ENCODE measurements around the gene ADAMTSL4.
"Not testable (repeated sequence)": the region's sequence is repeated elsewhere in the genome, so short reads cannot be mapped to it uniquely, and the experiment has no call there.

DNA sequence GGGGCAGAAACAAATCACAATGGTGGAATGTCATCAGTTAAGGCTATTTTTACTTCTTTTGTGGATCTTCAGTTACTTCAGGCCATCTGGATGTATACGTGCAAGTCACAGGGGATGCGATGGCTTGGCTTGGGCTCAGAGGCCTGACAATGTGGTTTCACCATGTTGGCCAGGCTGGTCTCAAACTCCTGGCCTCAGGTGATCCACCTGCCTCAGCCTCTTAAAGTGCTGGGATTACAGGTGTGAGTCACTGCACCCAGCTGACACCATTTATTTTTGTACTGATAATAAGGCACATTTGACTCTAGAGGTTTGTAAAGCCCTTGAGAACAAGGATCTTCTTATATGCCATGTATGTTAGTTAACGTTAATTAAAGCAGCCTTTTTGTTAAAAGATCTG lies 31.8 kb downstream of the ADAMTSL4 start:
- TF ChIP-seq CTCF, POLR2A (IDR thresholded peaks at IDR 0.05): not testable (repeated sequence)
